Measurements from ENCODE around the gene MYL12B. TPM values are rescaled to one million over a fixed set of nuclear protein-coding genes. Genes with fewer than 3 reads are reported as not detected.

MYL12B gene
- total RNA-seq, 2 experiments from 2014 or later, result 402 to 404 TPM

GRCh38 chr18:3238742-3239141 is 23.2 kb upstream of the MYL12B start:
- no peak for DNase-seq
- POLR2A ChIA-PET, result no interaction called here
- no peaks in the 10 kb centered on the region for H3K4me1 Mint-ChIP-seq (ENCODE audit: low read depth)
- H3K36me3 Mint-ChIP-seq (ENCODE audit: low read depth), result peaks cover 25% of the 10 kb centered on the region
- no peak for ATAC-seq
- CTCF ChIA-PET, result interaction anchor here (0.7 to 1.5 kb wide), 3 partner anchors 13 to 245 kb away, joined by 3 to 6 read pairs (median 4); no protein-coding TSS in a partner anchor
- peaks cover 7% of the 10 kb centered on the region for H3K9me3 Mint-ChIP-seq (ENCODE audit: insufficient read depth)
- H3K27ac Mint-ChIP-seq, result no peak overlapping the region
- no peaks in the 10 kb centered on the region for H3K27me3 Mint-ChIP-seq (ENCODE audit: low read depth)
- no peak overlapping the region for H3K4me3 Mint-ChIP-seq

- DNase-seq (no peak), ATAC-seq (no peak)
- Mint-ChIP-seq H3K27me3 (ENCODE audit: low read depth) (no peaks in the 10 kb centered on the region), H3K4me3 (peak overlapping the region; percentile 82), H3K9me3 (ENCODE audit: insufficient read depth) (peaks cover 7% of the 10 kb centered on the region), H3K27ac (no peak overlapping the region), H3K36me3 (ENCODE audit: low read depth) (peaks cover 49% of the 10 kb centered on the region), H3K4me1 (ENCODE audit: low read depth) (peaks cover 17% of the 10 kb centered on the region)
- POLR2A ChIA-PET, result interaction anchor here (0.6 to 8.3 kb wide), 6 partner anchors 11 to 589 kb away, joined by 3 to 218 read pairs (median 8); partner anchors contain the start of genes MYL12B and SMCHD1
- CTCF ChIA-PET, result interaction anchor here (0.7 to 6.3 kb wide), 33 partner anchors 11 to 476 kb away, joined by 3 to 92 read pairs (median 5); no protein-coding TSS in a partner anchor
Observed at GRCh38 chr18:3245185-3245564, 16.8 kb upstream of the MYL12B start.

GRCh38 chr18:3245853-3246634 is 15.9 kb upstream of the MYL12B start:
- peak overlapping the region; percentile 82 for H3K4me3 Mint-ChIP-seq
- peak overlapping the region; percentile 100 for H3K27ac Mint-ChIP-seq
- ATAC-seq (peak; percentile 52), DNase-seq (peak; percentile 89)
- H3K4me1 Mint-ChIP-seq (ENCODE audit: low read depth), result peaks cover 23% of the 10 kb centered on the region
- POLR2A ChIA-PET, result interaction anchor here (0.5 to 8.3 kb wide), 14 partner anchors 12 to 662 kb away, joined by 3 to 218 read pairs (median 4); partner anchors contain the start of genes MYL12B and SMCHD1
- H3K27me3 Mint-ChIP-seq (ENCODE audit: low read depth), result no peaks in the 10 kb centered on the region
- H3K9me3 Mint-ChIP-seq (ENCODE audit: insufficient read depth), result peaks cover 7% of the 10 kb centered on the region
- CTCF ChIA-PET, result interaction anchor here (0.6 to 6.3 kb wide), 57 partner anchors 12 to 477 kb away, joined by 3 to 92 read pairs (median 4); partner anchors contain the start of gene MYOM1
- H3K36me3 Mint-ChIP-seq (ENCODE audit: low read depth), result peaks cover 49% of the 10 kb centered on the region

- CTCF ChIA-PET, result interaction anchor here (0.6 to 6.3 kb wide), 53 partner anchors 12 to 339 kb away, joined by 3 to 92 read pairs (median 5); partner anchors contain the start of gene MYOM1
- POLR2A ChIA-PET, result interaction anchor here (0.5 to 8.3 kb wide), 22 partner anchors 10 to 590 kb away, joined by 3 to 218 read pairs (median 7); partner anchors contain the start of genes MYL12B and SMCHD1
Observed at GRCh38 chr18:3246635-3247239, 15.2 kb upstream of the MYL12B start.

GRCh38 chr18:3247240-3248061 is 14.5 kb upstream of the MYL12B start, which contains the start of gene MYL12A:
TSS of gene MYL12A (plus strand) at chr18:3247801. CDS start at chr18:3253248, 5,447 bp downstream.
- ChIA-PET POLR2A (interaction anchor here (0.7 to 8.3 kb wide), 39 partner anchors 9 to 642 kb away, joined by 3 to 218 read pairs (median 5); partner anchors contain the start of genes MYL12B and SMCHD1), CTCF (interaction anchor here (0.7 to 6.3 kb wide), 22 partner anchors 13 to 317 kb away, joined by 3 to 92 read pairs (median 6); partner anchors contain the start of gene MYL12B)
- Mint-ChIP-seq H3K36me3 (ENCODE audit: low read depth) (peaks cover 48% of the 10 kb centered on the region), H3K27ac (peak within 1 kb of the TSS; percentile 100), H3K4me3 (peak within 1 kb of the TSS; percentile 82), H3K27me3 (ENCODE audit: low read depth) (no peaks in the 10 kb centered on the region), H3K9me3 (ENCODE audit: insufficient read depth) (no peaks in the 10 kb centered on the region), H3K4me1 (ENCODE audit: low read depth) (peaks cover 34% of the 10 kb centered on the region)
- ATAC-seq (peak; percentile 75), DNase-seq (peak; percentile 97)

More at GRCh38 chr18:3246635-3247239, 15.2 kb upstream of the MYL12B start:
- Mint-ChIP-seq H3K4me3 (peak overlapping the region; percentile 82), H3K27ac (peak overlapping the region; percentile 100), H3K36me3 (ENCODE audit: low read depth) (peaks cover 50% of the 10 kb centered on the region), H3K27me3 (ENCODE audit: low read depth) (no peaks in the 10 kb centered on the region), H3K4me1 (ENCODE audit: low read depth) (peaks cover 28% of the 10 kb centered on the region), H3K9me3 (ENCODE audit: insufficient read depth) (peaks cover 7% of the 10 kb centered on the region)
- peak; percentile 38 for DNase-seq
- peak; percentile 4 for ATAC-seq

- no peaks in the 10 kb centered on the region for H3K27me3 Mint-ChIP-seq (ENCODE audit: low read depth)
- no peak for ATAC-seq
- H3K36me3 Mint-ChIP-seq (ENCODE audit: low read depth), result peaks cover 52% of the 10 kb centered on the region
- peaks cover 41% of the 10 kb centered on the region for H3K4me1 Mint-ChIP-seq (ENCODE audit: low read depth)
- ChIA-PET CTCF (interaction anchor here (0.9 to 6.3 kb wide), 12 partner anchors 12 to 315 kb away, joined by 3 to 92 read pairs (median 6); partner anchors contain the start of gene MYL12B), POLR2A (interaction anchor here (0.6 to 8.3 kb wide), 34 partner anchors 8 to 642 kb away, joined by 3 to 218 read pairs (median 6); partner anchors contain the start of genes MYL12B and SMCHD1)
- H3K9me3 Mint-ChIP-seq (ENCODE audit: insufficient read depth), result no peaks in the 10 kb centered on the region
- H3K4me3 Mint-ChIP-seq, result peak overlapping the region; percentile 82
- peak overlapping the region; percentile 100 for H3K27ac Mint-ChIP-seq
- no peak for DNase-seq
Observed at GRCh38 chr18:3248062-3248657, 13.8 kb upstream of the MYL12B start.

- ATAC-seq (no peak), DNase-seq (peak; percentile 65)
- ChIA-PET POLR2A (interaction anchor here (0.6 to 8.3 kb wide), 28 partner anchors 7 to 699 kb away, joined by 3 to 218 read pairs (median 6); partner anchors contain the start of gene MYL12B), CTCF (interaction anchor here (0.7 to 6.3 kb wide), 9 partner anchors 12 to 276 kb away, joined by 3 to 92 read pairs (median 7); partner anchors contain the start of gene MYL12B)
- H3K27ac Mint-ChIP-seq, result peak overlapping the region; percentile 100
- H3K9me3 Mint-ChIP-seq (ENCODE audit: insufficient read depth), result no peaks in the 10 kb centered on the region
- no peaks in the 10 kb centered on the region for H3K27me3 Mint-ChIP-seq (ENCODE audit: low read depth)
- peaks cover 47% of the 10 kb centered on the region for H3K4me1 Mint-ChIP-seq (ENCODE audit: low read depth)
- peak overlapping the region; percentile 82 for H3K4me3 Mint-ChIP-seq
- H3K36me3 Mint-ChIP-seq (ENCODE audit: low read depth), result peaks cover 55% of the 10 kb centered on the region
Observed at GRCh38 chr18:3248658-3249359, 13.1 kb upstream of the MYL12B start.

- peaks cover 70% of the 10 kb centered on the region for H3K36me3 Mint-ChIP-seq (ENCODE audit: low read depth)
- peaks cover 52% of the 10 kb centered on the region for H3K4me1 Mint-ChIP-seq (ENCODE audit: low read depth)
- no peak for DNase-seq
- no peak for ATAC-seq
- no peaks in the 10 kb centered on the region for H3K9me3 Mint-ChIP-seq (ENCODE audit: insufficient read depth)
- H3K27ac Mint-ChIP-seq, result peak overlapping the region; percentile 92
- ChIA-PET CTCF (interaction anchor here (0.8 to 2.8 kb wide), 8 partner anchors 10 to 416 kb away, joined by 3 to 18 read pairs (median 4); partner anchors contain the start of gene MYL12B), POLR2A (interaction anchor here (0.6 to 8.3 kb wide), 10 partner anchors 11 to 614 kb away, joined by 3 to 218 read pairs (median 4); partner anchors contain the start of genes MYL12B and SMCHD1)
- H3K27me3 Mint-ChIP-seq (ENCODE audit: low read depth), result no peaks in the 10 kb centered on the region
- H3K4me3 Mint-ChIP-seq, result peak overlapping the region; percentile 82
Observed at GRCh38 chr18:3250237-3251107, 11.5 kb upstream of the MYL12B start.
